Uterus (tissue), 4 donors: ENCODE data around the gene FAM3A. TPM values are rescaled to one million over a fixed set of nuclear protein-coding genes. Genes with fewer than 3 reads are reported as not detected.
"Not testable (repeated sequence)": the region's sequence is repeated elsewhere in the genome, so short reads cannot be mapped to it uniquely, and the experiment has no call there.

Experiments used
- DNase-seq, 2 donors: peaks; one replicate each; pipeline ENCODE4 v3.0.0-alpha.2; 2019 to 2020
- H3K27ac ChIP-seq, 2 donors: fragments of 200-600 bp; sonication (generic); 1 replicate in 1 of 2; 2 replicates in 1 of 2; pipeline ENCODE4 v1.5.1; 2016 to 2018
- H3K27me3 ChIP-seq, 2 donors: fragments of 200-600 bp; sonication (generic); one replicate each; pipeline ENCODE4 v1.5.1; 2018 to 2019; ENCODE audit warnings: control low read depth in 1 of 2
- H3K36me3 ChIP-seq, 2 donors: fragments of 200-600 bp; sonication (generic); one replicate each; pipeline ENCODE4 v1.5.1; 2019; ENCODE audit warnings: control low read depth in 1 of 2
- H3K4me1 ChIP-seq, 2 donors: fragments of 200-600 bp; sonication (generic); one replicate each; pipeline ENCODE4 v1.5.1; 2018 to 2019; ENCODE audit warnings: control low read depth in 1 of 2
- H3K4me3 ChIP-seq, 2 donors: fragments of 200-600 bp; sonication (generic); 1 replicate in 1 of 2; 2 replicates in 1 of 2; pipeline ENCODE4 v1.5.1; 2018 to 2019; ENCODE audit warnings: mild to moderate bottlenecking in 1 of 2
- H3K9me3 ChIP-seq, 2 donors: fragments of 200-600 bp; sonication (generic); one replicate each; pipeline ENCODE4 v1.5.1; 2019; ENCODE audit warnings: control low read depth in 1 of 2
- POLR2A ChIP-seq, 2 donors: fragments of 450-650 bp; IDR thresholded peaks; one replicate each; pipeline ENCODE4 v1.6.1; 2016; ENCODE audit warnings: antibody characterized with exemption in 2 of 2, mild to moderate bottlenecking in 1 of 2, moderate library complexity in 1 of 2
- intact Hi-C: fragments of 100-400 bp; cut with DNase I; formaldehyde crosslinking; loops from one replicate; pipeline ENCODE4 v1.15.1; 2023; ENCODE audit warnings: low total_unique reads
- total RNA-seq, 4 donors: library from RNA; depleted of rRNA in 3 of 4; stranded (reverse); fragments of >200 nt in 3 of 4; gene quantifications; one replicate each; pipeline versions ENCODE4 v1.1.0 to v1.2.4, GENCODE V29; 2014 to 2023
- TF ChIP-seq, protein P1 (sequence below), 4 experiments: fragments of 200-600 bp in 2 of 4; fragments of 450-650 bp in 2 of 4; sonication (generic) in 2 of 4; IDR thresholded peaks; one replicate each; pipeline ENCODE4 v1.5.1; 2016 to 2019; ENCODE audit warnings: antibody characterized with exemption in 4 of 4, mild to moderate bottlenecking in 2 of 4, moderate library complexity in 1 of 4
- donor health status: DM: yes; HTN: yes; CAD: no.

FAM3A gene
- total RNA-seq, 4 donors from 2014 or later = 5.1 to 55.9 (median 15.4) TPM

DNA sequence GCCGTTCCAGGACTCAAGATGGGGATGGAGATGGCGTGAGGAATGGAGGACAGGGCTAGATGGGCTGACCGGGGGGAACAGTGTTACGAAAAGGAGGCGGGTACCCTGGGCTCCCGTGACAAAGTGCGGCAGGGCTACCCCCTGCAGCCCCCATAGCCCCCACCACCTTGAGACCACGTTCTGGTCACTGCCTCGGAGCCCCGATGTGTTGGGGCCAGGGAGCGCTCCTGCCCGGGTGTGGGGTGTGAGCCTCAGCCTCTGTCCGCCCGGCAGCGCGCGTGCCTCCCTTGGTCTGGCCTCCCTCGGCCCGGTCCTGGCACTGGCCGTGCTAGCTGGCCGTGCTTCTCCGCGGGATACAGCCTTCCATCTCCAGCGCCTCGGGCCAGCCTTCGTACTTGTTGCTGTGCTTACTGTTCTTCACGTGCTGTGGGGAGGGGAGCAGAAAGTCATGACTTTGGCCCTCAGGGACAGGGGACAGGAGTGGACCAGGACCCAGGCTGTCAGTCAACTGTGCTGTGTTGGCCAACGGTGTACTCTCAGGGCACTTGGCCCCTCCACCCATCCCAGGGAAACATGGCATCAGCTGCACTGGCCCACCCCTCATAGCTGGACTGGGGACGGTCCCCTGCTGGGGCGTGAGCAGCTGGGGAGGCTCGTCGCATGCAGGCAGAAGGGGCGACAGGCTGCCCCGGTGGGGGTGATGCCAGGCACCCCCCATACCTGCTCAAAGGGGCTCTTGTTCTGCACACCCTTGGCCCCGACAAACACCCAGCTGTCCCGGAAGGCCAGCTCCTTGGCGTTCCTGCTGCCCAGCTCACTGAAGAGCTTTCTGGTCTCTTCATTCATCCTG lies 9.3 kb downstream of the FAM3A start:
- H3K4me3 ChIP-seq = no peak overlapping the region
- no peaks in the 10 kb centered on the region for H3K36me3 ChIP-seq
- intact Hi-C loops = no loop called here
- TF ChIP-seq, protein P1, sequence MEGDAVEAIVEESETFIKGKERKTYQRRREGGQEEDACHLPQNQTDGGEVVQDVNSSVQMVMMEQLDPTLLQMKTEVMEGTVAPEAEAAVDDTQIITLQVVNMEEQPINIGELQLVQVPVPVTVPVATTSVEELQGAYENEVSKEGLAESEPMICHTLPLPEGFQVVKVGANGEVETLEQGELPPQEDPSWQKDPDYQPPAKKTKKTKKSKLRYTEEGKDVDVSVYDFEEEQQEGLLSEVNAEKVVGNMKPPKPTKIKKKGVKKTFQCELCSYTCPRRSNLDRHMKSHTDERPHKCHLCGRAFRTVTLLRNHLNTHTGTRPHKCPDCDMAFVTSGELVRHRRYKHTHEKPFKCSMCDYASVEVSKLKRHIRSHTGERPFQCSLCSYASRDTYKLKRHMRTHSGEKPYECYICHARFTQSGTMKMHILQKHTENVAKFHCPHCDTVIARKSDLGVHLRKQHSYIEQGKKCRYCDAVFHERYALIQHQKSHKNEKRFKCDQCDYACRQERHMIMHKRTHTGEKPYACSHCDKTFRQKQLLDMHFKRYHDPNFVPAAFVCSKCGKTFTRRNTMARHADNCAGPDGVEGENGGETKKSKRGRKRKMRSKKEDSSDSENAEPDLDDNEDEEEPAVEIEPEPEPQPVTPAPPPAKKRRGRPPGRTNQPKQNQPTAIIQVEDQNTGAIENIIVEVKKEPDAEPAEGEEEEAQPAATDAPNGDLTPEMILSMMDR (IDR thresholded peaks at IDR 0.05) = no peak
- no peak for TF ChIP-seq POLR2A (IDR thresholded peaks at IDR 0.05)
- DNase-seq = no peak
- H3K9me3 ChIP-seq = no peaks in the 10 kb centered on the region
- no peaks in the 10 kb centered on the region for H3K4me1 ChIP-seq
- H3K27me3 ChIP-seq = no peaks in the 10 kb centered on the region
- H3K27ac ChIP-seq = no peak overlapping the region

DNA sequence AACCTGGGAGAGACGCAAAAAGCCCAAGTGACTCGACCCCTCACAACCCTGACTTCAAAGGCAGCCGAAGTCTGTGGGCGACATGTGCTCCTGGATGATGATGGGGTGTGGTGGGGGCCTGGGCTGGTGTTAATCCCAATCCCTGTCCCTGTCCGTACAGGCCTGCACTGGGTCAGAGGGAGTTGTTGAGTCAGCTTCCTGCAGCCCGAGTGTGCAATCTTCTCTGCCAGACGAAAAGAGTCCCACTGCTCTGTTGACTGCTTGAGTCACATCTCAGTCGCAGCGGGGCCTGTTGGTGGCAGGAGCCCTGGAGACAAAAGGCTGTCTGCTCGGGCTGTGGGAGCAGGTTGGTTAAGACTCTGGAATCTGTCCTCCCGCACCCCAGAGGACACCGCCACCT lies 10.3 kb downstream of the FAM3A start:
- intact Hi-C loops = no loop called here
- TF ChIP-seq POLR2A (IDR thresholded peaks at IDR 0.05) = no peak
- TF ChIP-seq, protein P1 (IDR thresholded peaks at IDR 0.05) = no peak
- no peaks in the 10 kb centered on the region for H3K36me3 ChIP-seq

DNA sequence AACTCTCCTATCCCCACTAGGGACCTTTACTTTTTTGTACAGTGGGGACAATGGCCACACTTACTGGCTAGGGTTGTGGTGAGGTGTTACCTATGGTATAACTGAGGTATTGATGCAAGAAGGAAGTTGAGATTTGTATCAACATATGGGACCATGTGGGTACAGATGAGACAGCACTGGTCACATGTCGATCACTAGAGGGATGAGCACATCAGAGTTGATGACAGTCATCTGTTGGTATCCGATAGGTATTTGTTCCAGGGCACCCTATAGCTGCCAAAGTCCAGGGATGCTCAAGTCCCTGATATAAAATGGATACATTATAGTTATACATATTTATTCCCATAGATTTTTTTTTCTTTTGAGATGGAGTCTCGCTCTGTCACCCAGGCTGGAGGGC lies 13.0 kb downstream of the FAM3A start:
- Histone ChIP-seq H3K4me3 (no peak overlapping the region), H3K4me1 (no peaks in the 10 kb centered on the region), H3K36me3 (no peaks in the 10 kb centered on the region), H3K27me3 (no peaks in the 10 kb centered on the region), H3K27ac (no peak overlapping the region), H3K9me3 (no peaks in the 10 kb centered on the region)
- intact Hi-C loops = no loop called here
- TF ChIP-seq, protein P1 (IDR thresholded peaks at IDR 0.05) = no peak
- TF ChIP-seq POLR2A (IDR thresholded peaks at IDR 0.05) = no peak
- DNase-seq = no peak

More for the DNA sequence above, 10.3 kb downstream of the FAM3A start:
- no peak overlapping the region for H3K4me3 ChIP-seq
- no peaks in the 10 kb centered on the region for H3K9me3 ChIP-seq
- no peaks in the 10 kb centered on the region for H3K4me1 ChIP-seq
- H3K27me3 ChIP-seq = no peaks in the 10 kb centered on the region
- no peak for DNase-seq
- no peak overlapping the region for H3K27ac ChIP-seq

DNA sequence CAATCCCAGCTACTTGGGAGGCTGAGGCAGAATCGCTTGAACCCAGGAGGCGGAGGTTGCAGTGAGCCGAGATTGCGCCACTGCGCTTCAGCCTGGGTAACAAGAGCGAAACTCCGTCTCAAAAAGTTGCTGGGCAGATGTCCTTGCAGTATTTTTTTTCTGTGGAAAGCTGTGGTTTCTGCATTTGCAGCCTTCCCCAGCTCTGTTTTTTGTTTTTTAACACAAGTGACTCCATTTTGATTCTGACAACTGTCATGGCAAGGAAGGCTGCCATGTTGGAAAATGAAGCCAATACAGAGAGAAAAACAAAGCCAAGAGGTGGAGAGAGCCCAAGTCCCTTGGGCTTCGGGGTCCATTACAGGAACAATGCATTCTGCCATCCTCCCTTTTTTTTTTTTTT lies 13.9 kb downstream of the FAM3A start:
- DNase-seq = no peak
- intact Hi-C loops = no loop called here
- Histone ChIP-seq H3K27ac (no peak overlapping the region), H3K4me1 (no peaks in the 10 kb centered on the region), H3K9me3 (no peaks in the 10 kb centered on the region), H3K4me3 (no peak overlapping the region), H3K27me3 (no peaks in the 10 kb centered on the region), H3K36me3 (no peaks in the 10 kb centered on the region)
- no peak for TF ChIP-seq POLR2A (IDR thresholded peaks at IDR 0.05)
- TF ChIP-seq, protein P1 (IDR thresholded peaks at IDR 0.05) = no peak

DNA sequence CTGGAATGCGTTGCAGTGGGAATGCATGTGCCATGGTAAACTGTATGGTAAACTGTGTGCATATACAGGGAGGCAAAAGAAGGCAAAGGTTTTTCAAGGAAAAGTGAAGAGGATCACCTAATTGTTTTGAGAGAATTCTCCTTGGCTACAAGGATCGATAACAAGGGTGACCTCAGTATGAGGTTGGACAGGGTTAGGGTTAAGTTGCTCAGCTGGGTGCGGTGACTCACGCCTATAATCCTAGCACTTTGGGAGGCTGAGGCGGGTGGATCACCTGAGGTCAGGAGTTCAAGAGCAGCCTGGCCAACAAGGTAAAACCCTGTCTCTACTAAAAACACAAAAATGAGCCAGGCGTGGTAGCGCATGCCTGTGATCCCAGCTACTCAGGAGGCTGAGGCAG lies 14.6 kb downstream of the FAM3A start:
- DNase-seq, intact Hi-C loops, H3K27ac ChIP-seq, H3K36me3 ChIP-seq, H3K4me1 ChIP-seq, H3K4me3 ChIP-seq, H3K9me3 ChIP-seq, H3K27me3 ChIP-seq: not testable (repeated sequence)

DNA sequence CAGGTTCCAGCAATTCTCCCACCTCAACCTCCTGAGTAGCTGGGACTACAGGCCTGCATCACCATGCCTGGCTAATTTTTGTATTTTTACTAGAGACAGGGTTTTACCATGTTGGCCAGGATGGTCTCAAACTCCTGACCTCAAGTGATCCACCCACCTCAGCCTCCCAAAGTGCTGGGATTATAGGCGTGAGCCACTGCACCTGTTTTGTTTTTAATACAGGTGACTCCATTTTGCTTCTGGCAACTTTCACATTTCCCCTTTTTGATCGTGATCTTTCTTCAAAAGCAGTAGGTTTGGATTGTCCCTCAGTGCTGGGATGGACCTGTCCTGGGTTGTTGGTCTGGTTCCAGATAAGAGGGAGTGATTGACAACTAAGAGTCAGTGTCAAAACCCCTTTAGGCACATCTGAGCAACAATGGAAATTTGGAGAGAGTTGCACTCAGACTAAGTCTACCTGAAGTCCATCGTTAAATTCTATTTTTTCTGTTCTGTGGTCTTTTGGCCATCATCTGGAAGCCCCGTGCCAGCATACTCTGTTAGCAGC lies 19.4 kb downstream of the FAM3A start:
- H3K4me1 ChIP-seq, H3K27ac ChIP-seq, intact Hi-C loops, H3K27me3 ChIP-seq, H3K36me3 ChIP-seq, DNase-seq, H3K4me3 ChIP-seq, H3K9me3 ChIP-seq: not testable (repeated sequence)
